ENCODE results near the gene CDH23.
"Not testable (repeated sequence)": the region's sequence is repeated elsewhere in the genome, so short reads cannot be mapped to it uniquely, and the experiment has no call there.

The CDH23 gene

GRCh38 chr10:71584902-71585563 is 188.3 kb downstream of the CDH23 start:
- no peak for DNase-seq (ENCODE audit: low read depth)

DNA sequence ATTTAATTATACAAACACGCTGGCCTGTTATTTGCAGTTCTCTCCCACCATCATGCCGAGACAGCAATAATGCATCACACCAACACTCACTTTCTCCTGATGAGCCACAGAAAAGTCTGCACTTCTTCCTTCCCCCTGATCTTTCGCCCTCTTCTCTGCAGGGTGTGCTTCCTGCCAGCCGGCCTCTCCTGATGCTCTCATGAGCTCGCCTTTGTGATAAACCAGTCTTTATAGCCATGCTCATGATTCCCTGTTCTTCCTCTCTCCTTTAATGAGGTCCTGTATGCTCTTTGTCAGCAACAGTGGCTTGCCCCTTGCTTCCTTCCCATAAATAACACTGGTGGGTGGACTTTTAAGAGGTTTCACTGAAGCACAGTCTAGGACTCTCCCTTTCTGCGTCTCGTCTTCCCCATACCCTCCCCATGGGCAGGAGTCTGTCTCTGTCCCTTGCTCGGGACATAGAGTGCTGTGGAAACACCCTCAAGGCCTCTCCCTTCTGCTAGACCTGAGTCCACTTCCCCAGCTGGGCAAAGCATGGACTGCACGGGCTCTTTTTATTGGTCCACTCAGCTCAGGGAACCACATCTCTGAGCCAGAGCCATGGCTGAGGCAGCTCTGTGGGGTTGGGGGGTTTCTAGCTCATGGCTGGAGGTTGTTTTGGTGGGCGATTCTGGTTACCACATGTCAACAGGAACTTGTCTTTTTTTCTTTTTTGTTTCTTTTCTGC is 189.0 kb downstream of the CDH23 start:
- DNase-seq (ENCODE audit: low read depth), result no peak

- no peak for DNase-seq (ENCODE audit: low read depth)
These were observed 191.3 kb downstream of the CDH23 start for GRCh38 chr10:71587941-71588573.

DNA sequence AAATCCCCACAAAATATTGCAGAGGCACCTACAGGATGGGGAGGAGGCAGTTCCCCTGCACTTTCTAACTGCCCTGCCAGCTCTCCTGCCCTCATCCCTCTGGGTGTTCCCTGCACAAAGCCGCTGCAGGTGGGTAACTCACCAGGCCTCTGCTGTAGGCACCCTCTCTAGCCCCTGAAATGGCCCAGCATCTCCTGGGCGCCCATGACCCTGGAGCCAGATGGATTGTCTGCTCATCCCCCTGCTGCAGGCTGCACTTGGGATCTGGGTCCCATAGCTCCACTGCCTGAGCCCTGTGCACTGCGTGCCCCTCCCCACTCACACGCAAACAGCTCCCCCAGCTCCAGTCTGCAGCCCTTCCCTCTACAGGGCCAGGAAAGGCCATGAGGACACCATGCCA is 192.0 kb downstream of the CDH23 start:
- no peak for DNase-seq (ENCODE audit: low read depth)

- no peak for DNase-seq (ENCODE audit: low read depth)
These were observed 193.2 kb downstream of the CDH23 start for GRCh38 chr10:71589617-71590551.

- DNase-seq (ENCODE audit: low read depth), result no peak
These were observed 194.1 kb downstream of the CDH23 start for GRCh38 chr10:71590781-71591350.

- no peak for DNase-seq (ENCODE audit: low read depth)
These were observed 198.3 kb downstream of the CDH23 start for GRCh38 chr10:71594934-71595571.

- DNase-seq (ENCODE audit: low read depth), result no peak
These were observed 198.9 kb downstream of the CDH23 start for GRCh38 chr10:71595649-71596048.

- DNase-seq (ENCODE audit: low read depth), result no peak
These were observed 199.4 kb downstream of the CDH23 start for GRCh38 chr10:71596127-71596526.

GRCh38 chr10:71596759-71597158 is 200.0 kb downstream of the CDH23 start:
- no peak for DNase-seq (ENCODE audit: low read depth)

DNA sequence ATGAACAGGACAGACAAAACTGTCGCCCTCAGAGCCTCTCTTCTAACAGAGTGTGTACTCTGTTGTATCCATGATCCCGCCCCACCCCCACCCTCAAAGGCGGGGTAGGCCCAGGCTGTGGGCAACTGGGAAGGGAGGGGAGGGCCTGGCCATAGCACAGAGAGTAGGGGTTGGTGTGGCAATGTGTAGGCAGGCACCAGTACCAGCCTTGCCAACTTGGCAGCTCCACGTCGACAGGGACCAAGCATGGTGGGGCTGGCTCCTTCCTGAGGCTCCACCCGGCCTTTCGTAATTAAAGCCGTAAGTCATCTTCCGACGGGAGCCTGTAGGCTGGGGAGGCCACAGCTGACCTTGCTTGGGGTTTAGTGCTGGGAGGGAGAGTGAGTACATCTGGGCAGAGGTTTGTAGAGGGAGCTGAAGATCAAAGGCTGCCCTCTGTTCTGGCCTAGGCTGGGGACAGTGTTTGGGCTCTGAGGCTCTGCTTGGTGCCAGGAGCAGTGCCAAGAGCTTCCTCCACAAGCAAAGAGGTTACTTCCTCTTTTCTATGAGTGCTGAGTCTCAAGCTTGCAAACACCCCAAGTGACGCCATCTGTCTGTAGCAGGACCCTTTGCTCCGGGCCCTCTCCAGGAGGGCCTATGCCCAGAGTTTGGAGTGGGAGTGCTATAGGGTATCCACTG is 201.2 kb downstream of the CDH23 start:
- DNase-seq (ENCODE audit: low read depth), result no peak

- no peak for DNase-seq (ENCODE audit: low read depth)
These were observed 201.9 kb downstream of the CDH23 start for GRCh38 chr10:71598621-71599055.

DNA sequence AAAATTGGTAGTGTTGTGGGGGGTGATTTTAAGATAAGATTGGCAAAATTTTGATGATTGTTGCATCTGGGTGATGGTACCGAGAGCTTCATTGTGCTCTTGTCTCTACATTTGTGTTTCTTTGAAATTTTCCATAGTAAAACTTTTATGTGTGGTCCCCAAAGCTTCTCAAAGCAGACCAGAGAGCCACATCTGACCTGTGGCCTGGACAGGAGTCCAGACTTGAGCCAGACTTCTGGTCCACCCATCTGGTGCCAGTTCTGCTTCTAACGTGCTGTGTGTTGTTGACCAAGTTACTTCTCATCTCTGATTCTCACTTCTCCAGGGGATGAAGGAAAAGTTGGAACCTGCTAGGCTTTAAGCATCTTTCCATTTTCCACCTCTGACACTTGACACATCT is 202.8 kb downstream of the CDH23 start:
- no peak for DNase-seq (ENCODE audit: low read depth)

DNA sequence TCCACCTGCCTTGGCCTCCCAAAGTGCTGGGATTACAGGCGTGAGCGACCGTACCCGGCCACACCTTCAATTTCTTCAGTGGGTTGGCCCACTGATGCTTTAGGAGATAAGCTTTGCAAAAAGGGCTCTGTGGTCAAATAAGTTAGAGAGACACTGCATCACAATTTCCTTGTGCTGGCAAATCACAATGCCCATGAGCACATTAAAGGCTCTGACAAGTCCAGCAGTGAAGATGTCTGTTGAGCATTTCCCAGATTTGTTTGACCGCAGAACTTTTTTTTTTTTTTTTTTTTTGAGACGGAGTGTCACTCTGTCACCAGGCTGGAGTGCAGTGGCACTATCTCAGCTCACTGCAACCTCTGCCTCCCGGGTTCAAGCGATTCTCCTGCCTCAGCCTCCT is 203.5 kb downstream of the CDH23 start:
- not testable (repeated sequence) for DNase-seq (ENCODE audit: low read depth)

DNA sequence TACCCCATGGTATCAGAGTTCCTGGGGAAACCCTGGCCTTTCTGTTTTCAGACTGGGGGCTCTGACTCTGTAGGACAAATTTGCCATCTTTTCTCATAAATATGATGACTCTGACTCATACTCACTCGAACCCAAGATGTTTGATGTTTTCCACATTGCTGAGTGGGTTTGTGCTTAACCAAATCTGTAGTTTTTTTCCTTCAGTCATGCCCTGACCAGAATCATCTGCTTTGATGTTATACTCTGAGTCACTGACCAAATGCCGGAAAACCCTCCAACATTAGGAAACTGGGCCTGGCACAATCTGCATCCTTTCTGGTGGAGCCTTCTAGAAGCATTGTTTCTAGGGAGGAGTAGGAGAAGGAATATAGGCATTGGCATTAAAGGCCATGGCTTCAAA is 204.1 kb downstream of the CDH23 start:
- DNase-seq (ENCODE audit: low read depth), result no peak

GRCh38 chr10:71601273-71601672 is 204.6 kb downstream of the CDH23 start:
- no peak for DNase-seq (ENCODE audit: low read depth)

GRCh38 chr10:71603150-71603549 is 206.4 kb downstream of the CDH23 start:
- no peak for DNase-seq (ENCODE audit: low read depth)

GRCh38 chr10:71603754-71604153 is 207.0 kb downstream of the CDH23 start:
- no peak for DNase-seq (ENCODE audit: low read depth)

GRCh38 chr10:71604324-71605018 is 207.8 kb downstream of the CDH23 start:
- DNase-seq (ENCODE audit: low read depth), result no peak

Measured in stimulated activated CD8-positive, alpha-beta memory T cell treated with anti-CD3 and anti-CD28 coated beads, Interleukin-12 subunit alpha, Interleukin-12 subunit beta, amount 100 ng/mL, for 4 hours (primary cell).